ENCODE measurements around the gene SCOC. TPM values are rescaled to one million over a fixed set of nuclear protein-coding genes. Genes with fewer than 3 reads are reported as not detected.
"Not testable (repeated sequence)": the region's sequence is repeated elsewhere in the genome, so short reads cannot be mapped to it uniquely, and the experiment has no call there.

The SCOC gene
- polyA plus RNA-seq, 3 donors, result 35.1 to 59.3 (median 38.2) TPM

GRCh38 chr4:140357868-140358267, 15.6 kb upstream of the SCOC start:
- no peak overlapping the region for H3K27ac ChIP-seq (ENCODE audit: low read depth, low read length)
- 52 to 74% (median 70%) methylated on average over 3 of the region's 3 CpGs for WGBS, 3 donors

- WGBS, 3 donors, result 0% methylated on average over 1 of the region's 1 CpG
- no peak overlapping the region for H3K27ac ChIP-seq (ENCODE audit: low read depth, low read length)
Observed at GRCh38 chr4:140358281-140358680, 15.2 kb upstream of the SCOC start.

GRCh38 chr4:140359562-140360427, 13.7 kb upstream of the SCOC start:
- no peak overlapping the region for H3K27ac ChIP-seq (ENCODE audit: low read depth, low read length)
- WGBS, 3 donors, result 25 to 36% (median 28%) methylated on average over 7 of the region's 7 CpGs

GRCh38 chr4:140361099-140361498, 12.3 kb upstream of the SCOC start:
- 86 to 94% (median 94%) methylated on average over 4 of the region's 4 CpGs for WGBS, 3 donors
- H3K27ac ChIP-seq (ENCODE audit: low read depth, low read length), result no peak overlapping the region

GRCh38 chr4:140363051-140363450, 10.4 kb upstream of the SCOC start:
- 71 to 87% (median 87%) methylated on average over 3 of the region's 3 CpGs for WGBS, 3 donors
- no peak overlapping the region for H3K27ac ChIP-seq (ENCODE audit: low read depth, low read length)

- H3K27ac ChIP-seq (ENCODE audit: low read depth, low read length), result no peak overlapping the region
Observed at GRCh38 chr4:140363558-140363957, 9.9 kb upstream of the SCOC start.

- H3K27ac ChIP-seq (ENCODE audit: low read depth, low read length), result no peak overlapping the region
- 47 to 82% (median 77%) methylated on average over 2 of the region's 2 CpGs for WGBS, 3 donors
Observed at GRCh38 chr4:140367738-140368137, 5.7 kb upstream of the SCOC start.

- no peak overlapping the region for H3K27ac ChIP-seq (ENCODE audit: low read depth, low read length)
- 71 to 85% (median 85%) methylated on average over 3 of the region's 3 CpGs for WGBS, 3 donors
Observed at GRCh38 chr4:140368686-140369085, 4.8 kb upstream of the SCOC start.

GRCh38 chr4:140372751-140373327, 607 bp upstream of the SCOC start:
- no peak overlapping the region for H3K27ac ChIP-seq (ENCODE audit: low read depth, low read length)
- 0 to 5% (median 1%) methylated on average over 21 of the region's 21 CpGs for WGBS, 3 donors

GRCh38 chr4:140374130-140374477, 658 bp downstream of the SCOC start:
- 3 to 8% (median 5%) methylated on average over 8 of the region's 8 CpGs for WGBS, 3 donors
- H3K27ac ChIP-seq (ENCODE audit: low read depth, low read length), result no peak overlapping the region

- H3K27ac ChIP-seq (ENCODE audit: low read depth, low read length), result no peak overlapping the region
Observed at GRCh38 chr4:140382732-140383131, 9.3 kb downstream of the SCOC start.

- WGBS, 3 donors, result 84 to 98% (median 89%) methylated on average over 1 of the region's 1 CpG
- no peak overlapping the region for H3K27ac ChIP-seq (ENCODE audit: low read depth, low read length)
Observed at GRCh38 chr4:140388015-140388414, 14.6 kb downstream of the SCOC start.

GRCh38 chr4:140395668-140396067, 22.2 kb downstream of the SCOC start:
- 69 to 87% (median 70%) methylated on average over 5 of the region's 5 CpGs for WGBS, 3 donors
- H3K27ac ChIP-seq (ENCODE audit: low read depth, low read length), result no peak overlapping the region

GRCh38 chr4:140400111-140400510, 26.7 kb downstream of the SCOC start:
- H3K27ac ChIP-seq (ENCODE audit: low read depth, low read length), result no peak overlapping the region
- 76 to 83% (median 81%) methylated on average over 2 of the region's 2 CpGs for WGBS, 3 donors

- no peak overlapping the region for H3K27ac ChIP-seq (ENCODE audit: low read depth, low read length)
Observed at GRCh38 chr4:140406292-140406691, 32.8 kb downstream of the SCOC start.

GRCh38 chr4:140408974-140409373, 35.5 kb downstream of the SCOC start:
- 92 to 100% (median 96%) methylated on average over 1 of the region's 1 CpG for WGBS, 3 donors
- H3K27ac ChIP-seq (ENCODE audit: low read depth, low read length), result no peak overlapping the region

GRCh38 chr4:140413130-140413969, 39.9 kb downstream of the SCOC start:
- WGBS, 3 donors, result 83 to 91% (median 89%) methylated on average over 23 to 30 of the region's 32 CpGs
- not testable (repeated sequence) for H3K27ac ChIP-seq (ENCODE audit: low read depth, low read length)

- H3K27ac ChIP-seq (ENCODE audit: low read depth, low read length), result no peak overlapping the region
Observed at GRCh38 chr4:140423106-140423505, 49.7 kb downstream of the SCOC start.

- 4 to 7% (median 6%) methylated on average over 23 of the region's 23 CpGs for WGBS, 3 donors
- no peak overlapping the region for H3K27ac ChIP-seq (ENCODE audit: low read depth, low read length)
Observed at GRCh38 chr4:140426610-140427105, 53.2 kb downstream of the SCOC start.
